ENCODE results near the gene CSMD2.

DNA sequence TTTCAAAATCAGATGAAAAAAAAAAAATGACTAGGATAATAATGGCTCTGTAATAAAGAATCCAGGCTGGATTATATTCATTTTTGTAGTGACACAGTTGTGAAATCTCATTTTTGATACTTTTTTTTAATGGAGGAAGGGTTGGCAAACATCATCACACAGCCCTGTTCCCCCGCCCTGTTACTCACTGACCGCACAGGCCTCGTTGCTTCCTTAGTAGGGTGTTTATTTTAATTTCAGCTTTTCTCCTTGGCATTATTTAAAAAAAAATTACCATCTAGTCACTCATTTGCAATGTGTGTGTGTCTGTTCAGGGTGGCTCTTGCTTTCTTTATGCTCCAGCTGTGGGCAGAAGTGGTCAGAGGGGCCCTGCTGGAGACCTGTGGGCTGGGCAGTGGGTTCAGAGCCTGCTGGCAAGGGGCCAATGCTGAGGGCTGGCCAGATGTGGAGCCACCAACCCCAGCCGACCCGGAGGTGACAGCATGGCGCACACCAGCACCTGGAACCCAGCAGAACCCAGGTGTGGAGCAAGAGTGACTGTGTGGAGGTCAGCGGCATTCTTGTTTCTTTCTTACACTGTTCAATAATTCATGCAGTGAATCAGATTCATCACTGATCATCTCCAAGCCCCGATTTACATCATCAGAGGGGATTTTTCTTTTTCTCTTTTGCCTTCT lies 648.0 kb downstream of the CSMD2 start:
- TF ChIP-seq, protein P1, sequence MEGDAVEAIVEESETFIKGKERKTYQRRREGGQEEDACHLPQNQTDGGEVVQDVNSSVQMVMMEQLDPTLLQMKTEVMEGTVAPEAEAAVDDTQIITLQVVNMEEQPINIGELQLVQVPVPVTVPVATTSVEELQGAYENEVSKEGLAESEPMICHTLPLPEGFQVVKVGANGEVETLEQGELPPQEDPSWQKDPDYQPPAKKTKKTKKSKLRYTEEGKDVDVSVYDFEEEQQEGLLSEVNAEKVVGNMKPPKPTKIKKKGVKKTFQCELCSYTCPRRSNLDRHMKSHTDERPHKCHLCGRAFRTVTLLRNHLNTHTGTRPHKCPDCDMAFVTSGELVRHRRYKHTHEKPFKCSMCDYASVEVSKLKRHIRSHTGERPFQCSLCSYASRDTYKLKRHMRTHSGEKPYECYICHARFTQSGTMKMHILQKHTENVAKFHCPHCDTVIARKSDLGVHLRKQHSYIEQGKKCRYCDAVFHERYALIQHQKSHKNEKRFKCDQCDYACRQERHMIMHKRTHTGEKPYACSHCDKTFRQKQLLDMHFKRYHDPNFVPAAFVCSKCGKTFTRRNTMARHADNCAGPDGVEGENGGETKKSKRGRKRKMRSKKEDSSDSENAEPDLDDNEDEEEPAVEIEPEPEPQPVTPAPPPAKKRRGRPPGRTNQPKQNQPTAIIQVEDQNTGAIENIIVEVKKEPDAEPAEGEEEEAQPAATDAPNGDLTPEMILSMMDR (IDR thresholded peaks at IDR 0.05; ENCODE audit: insufficient read depth, low read length, poor library complexity, severe bottlenecking): no peak
- TF ChIP-seq EZH2phosphoT487 (conservative IDR thresholded peaks at IDR 0.05; ENCODE audit: low read length): no peak
